Measurements from ENCODE around the gene SHCBP1L.

GRCh38 chr1:182978151-182978853, 25.3 kb upstream of the SHCBP1L start:
- TF ChIP-seq POLR2A (IDR thresholded peaks at IDR 0.05; ENCODE audit: low read length) (no peak), GATA1 (IDR thresholded peaks at IDR 0.05; ENCODE audit: low read depth, low read length) (no peak)
